CD4-positive, alpha-beta T cell treated with Interleukin-15 for 4 hours (primary cell): Measurements from ENCODE around the gene TMEM219.
"Not testable (repeated sequence)": the region's sequence is repeated elsewhere in the genome, so short reads cannot be mapped to it uniquely, and the experiment has no call there.

Source experiments
- DNase-seq: peaks from one replicate; pipeline ENCODE4 v3.0.0-alpha.2; 2020; ENCODE audit warnings: low spot score

TMEM219 gene

GRCh38 chr16:29951625-29952365, 10.1 kb upstream of the TMEM219 start:
- DNase-seq = no peak

GRCh38 chr16:29958756-29959155, 3.1 kb upstream of the TMEM219 start:
- no peak for DNase-seq

GRCh38 chr16:29959293-29959692, 2.6 kb upstream of the TMEM219 start:
- DNase-seq = no peak

GRCh38 chr16:29959821-29960220, 2.1 kb upstream of the TMEM219 start:
- DNase-seq = not testable (repeated sequence)

- no peak for DNase-seq
Observed at GRCh38 chr16:29961127-29961478, 776 bp upstream of the TMEM219 start.

GRCh38 chr16:29962344-29962994, 590 bp downstream of the TMEM219 start:
- no peak for DNase-seq

GRCh38 chr16:29963021-29963743, 1.3 kb downstream of the TMEM219 start:
- DNase-seq = no peak

- no peak for DNase-seq
Observed at GRCh38 chr16:29968205-29968604, 6.3 kb downstream of the TMEM219 start.

GRCh38 chr16:29971304-29971703, 9.4 kb downstream of the TMEM219 start:
- DNase-seq = no peak

GRCh38 chr16:29972500-29972899, 10.6 kb downstream of the TMEM219 start:
- no peak for DNase-seq

GRCh38 chr16:29972992-29973383, 11.1 kb downstream of the TMEM219 start:
- DNase-seq = no peak

GRCh38 chr16:29973384-29974246, 11.7 kb downstream of the TMEM219 start, which contains the start of gene TAOK2:
Gene TAOK2, plus strand, starts transcription at chr16:29973868. Its CDS starts 3,905 bp downstream, at chr16:29977773.
- peak; percentile 97 for DNase-seq

GRCh38 chr16:29974291-29975133, 12.6 kb downstream of the TMEM219 start:
- DNase-seq = peak; percentile 11

- DNase-seq = no peak
Observed at GRCh38 chr16:29975134-29975538, 13.3 kb downstream of the TMEM219 start.

GRCh38 chr16:29975811-29976511, 14.1 kb downstream of the TMEM219 start:
- no peak for DNase-seq

- DNase-seq = no peak
Observed at GRCh38 chr16:29977063-29977825, 15.4 kb downstream of the TMEM219 start.

- no peak for DNase-seq
Observed at GRCh38 chr16:29978081-29978480, 16.2 kb downstream of the TMEM219 start.

- DNase-seq = no peak
Observed at GRCh38 chr16:29978564-29979270, 16.8 kb downstream of the TMEM219 start.
